K562 (cell line): ENCODE results near the gene CPLANE2. TPM values are rescaled to one million over a fixed set of nuclear protein-coding genes. Genes with fewer than 3 reads are reported as not detected.

Experiments used
- ARID1B ChIP-seq: fragments of 450-650 bp; IDR thresholded peaks from 2 replicates; pipeline ENCODE4 v1.6.1; 2016; ENCODE audit warnings: antibody characterized with exemption, mild to moderate bottlenecking, inconsistent platforms
- E2F3 ChIP-seq: fragments of 250-450 bp; sonication (Bioruptor Pico); IDR thresholded peaks from 2 replicates; pipeline ENCODE4 v1.4.0; 2020; ENCODE audit warnings: mild to moderate bottlenecking
- E2F6 ChIP-seq, 2 experiments: IDR thresholded peaks; 2 replicates each; pipeline ENCODE4 v1.6.1; 2011; ENCODE audit warnings: borderline replicate concordance in 1 of 2, control low read depth in 1 of 2, low read depth in 1 of 2, low read length in 1 of 2, mild to moderate bottlenecking in 1 of 2, mixed read lengths in 1 of 2, moderate library complexity in 1 of 2; ENCODE audit not compliant: insufficient read depth in 1 of 2, insufficient read length in 1 of 2, poor library complexity in 1 of 2, severe bottlenecking in 1 of 2; ENCODE audit errors: extremely low read depth in 1 of 2
- E2F8 ChIP-seq: fragments of 450-650 bp; IDR thresholded peaks from 2 replicates; pipeline ENCODE4 v1.7.1; 2018; ENCODE audit warnings: mild to moderate bottlenecking, low read depth; ENCODE audit not compliant: partially characterized antibody
- EP400 ChIP-seq: fragments of 450-650 bp; IDR thresholded peaks from 2 replicates; pipeline ENCODE4 v1.6.1; 2017; ENCODE audit warnings: antibody characterized with exemption, mild to moderate bottlenecking, moderate library complexity
- HMGN3 ChIP-seq: IDR thresholded peaks from 2 replicates; pipeline ENCODE4 v1.6.1; 2011; ENCODE audit warnings: borderline replicate concordance, low read depth, mild to moderate bottlenecking, mixed read lengths, low read length; ENCODE audit not compliant: insufficient read length; ENCODE audit errors: extremely low read depth
- NEUROD1 ChIP-seq: fragments of 150-350 bp; IDR thresholded peaks from 2 replicates; pipeline ENCODE4 v1.6.1; 2014; ENCODE audit warnings: borderline replicate concordance, low read length, low read depth; ENCODE audit not compliant: partially characterized antibody
- PHF8 ChIP-seq: fragments of 200-600 bp; sonication (generic); IDR thresholded peaks from 2 replicates; pipeline ENCODE4 v1.6.1; 2012; ENCODE audit warnings: mixed run types, mild to moderate bottlenecking, inconsistent platforms, low read length, moderate library complexity, borderline replicate concordance
- RBM15 ChIP-seq: fragments of 200-400 bp; formaldehyde crosslinking; IDR thresholded peaks from 2 replicates; pipeline ENCODE4 v1.6.1; 2018; ENCODE audit warnings: mild to moderate bottlenecking, low read length, moderate library complexity; ENCODE audit not compliant: insufficient read depth
- RBM22 ChIP-seq: fragments of 200-400 bp; formaldehyde crosslinking; IDR thresholded peaks from 2 replicates; pipeline ENCODE4 v1.6.1; 2018; ENCODE audit warnings: low read length, low read depth; ENCODE audit not compliant: poor library complexity, severe bottlenecking
- XRCC5 ChIP-seq: fragments of 200-400 bp; formaldehyde crosslinking; IDR thresholded peaks from 2 replicates; pipeline ENCODE4 v1.6.1; 2017; ENCODE audit warnings: low read depth, mild to moderate bottlenecking, low read length
- polyA plus RNA-seq, 8 experiments: library from polyadenylated mRNA; depleted of rRNA in 4 of 8; stranded (reverse) in 5 of 8; unstranded in 3 of 8; fragments of >200 nt; fragmentation: Nextera tagmentation in 2 of 8; fragmentation: Illumina TruSeq in 1 of 8; extraction: Ambion mirVana in 2 of 8; extraction: Trizol in 1 of 8; gene quantifications; 2 replicates each; pipeline versions ENCODE4 v1.2.1 to v1.2.3, GENCODE V29; 2011 to 2014; ENCODE audit warnings: inconsistent platforms in 1 of 8, missing spikeins in 1 of 8
- total RNA-seq, 7 experiments: library from RNA; depleted of rRNA in 6 of 7; stranded (reverse); fragments of >200 nt in 6 of 7; fragmentation: Illumina TruSeq in 2 of 7; extraction: Trizol in 2 of 7; gene quantifications; 2 replicates each; pipeline versions ENCODE4 v1.2.1 to v1.2.3, GENCODE V29; 2011 to 2021; ENCODE audit warnings: low replicate concordance in 1 of 7

CPLANE2 gene
- total and polyA plus RNA-seq, 9 of the 15 experiments (the other 6 are each of a cell fraction or from before 2014, with no cell fraction given) = 0.17 to 20.9 (median 8.1) TPM

GRCh38 chr1:16205891-16206546 is 31.0 kb downstream of the CPLANE2 start (continued):
- TF ChIP-seq E2F6 (IDR thresholded peaks at IDR 0.05; ENCODE audit: borderline replicate concordance in 1 of 2, extremely low read depth in 1 of 2, insufficient read depth in 1 of 2, insufficient read length in 1 of 2, low read depth in 1 of 2, low read length in 1 of 2, poor library complexity in 1 of 2, severe bottlenecking in 1 of 2) (peak; percentile 53 to 62), E2F3 (CRISPR knock-in tag) (0 out of 2 replicates have a peak, but pooled peaks have one; percentile 58), ARID1B (0 out of 2 replicates have a peak, but pooled peaks have one; percentile 4), RBM15 (no peak), RBM22 (peak; percentile 39), PHF8 (peak; percentile 65; the same call in 1 of the 2 replicates), XRCC5 (no peak), HMGN3 (peak; percentile 7), E2F8 (peak; percentile 27), EP400 (no peak), NEUROD1 (no peak)
